ENCODE data around the gene PIM1.
"Not testable (repeated sequence)": the region's sequence is repeated elsewhere in the genome, so short reads cannot be mapped to it uniquely, and the experiment has no call there.

PIM1 gene

GRCh38 chr6:37194886-37195285, 24.9 kb downstream of the PIM1 start:
- DNase-seq = not testable (repeated sequence)

GRCh38 chr6:37196451-37196850, 26.5 kb downstream of the PIM1 start:
- DNase-seq = not testable (repeated sequence)

- DNase-seq = no peak
Observed at GRCh38 chr6:37200085-37200484, 30.1 kb downstream of the PIM1 start.

- DNase-seq = no peak
Observed at GRCh38 chr6:37201726-37202125, 31.8 kb downstream of the PIM1 start.

GRCh38 chr6:37202788-37203491, 33.0 kb downstream of the PIM1 start:
- DNase-seq = no peak

- peak; percentile 50 for DNase-seq
Observed at GRCh38 chr6:37204014-37204751, 34.2 kb downstream of the PIM1 start.

GRCh38 chr6:37205175-37205996, 35.4 kb downstream of the PIM1 start:
- no peak for DNase-seq

GRCh38 chr6:37205997-37206340, 36.0 kb downstream of the PIM1 start:
- no peak for DNase-seq

- DNase-seq = no peak
Observed at GRCh38 chr6:37206622-37207021, 36.7 kb downstream of the PIM1 start.

- peak; percentile 68 for DNase-seq
Observed at GRCh38 chr6:37207903-37208456, 38.0 kb downstream of the PIM1 start.

- DNase-seq = no peak
Observed at GRCh38 chr6:37208793-37209192, 38.8 kb downstream of the PIM1 start.

GRCh38 chr6:37209461-37210205, 39.7 kb downstream of the PIM1 start:
- DNase-seq = no peak

GRCh38 chr6:37210313-37210968, 40.5 kb downstream of the PIM1 start:
- DNase-seq = peak; percentile 80

- no peak for DNase-seq
Observed at GRCh38 chr6:37212268-37212667, 42.3 kb downstream of the PIM1 start.

- no peak for DNase-seq
Observed at GRCh38 chr6:37218061-37218460, 48.1 kb downstream of the PIM1 start.

GRCh38 chr6:37218511-37218910, 48.6 kb downstream of the PIM1 start:
- no peak for DNase-seq

- DNase-seq = no peak
Observed at GRCh38 chr6:37221585-37222124, 51.7 kb downstream of the PIM1 start.

- DNase-seq = peak; percentile 84
Observed at GRCh38 chr6:37222125-37222967, 52.4 kb downstream of the PIM1 start.

GRCh38 chr6:37222992-37223391, 53.0 kb downstream of the PIM1 start:
- DNase-seq = no peak

Measured in fibroblast of skin of right biceps (primary cell).